GM18861 (cell line): ENCODE data around the gene PTPN5.

Source experiments
- ATAC-seq: cut with Tn5 transposase; IDR thresholded peaks from one replicate; pipeline ENCODE4 v1.9.1; 2021; ENCODE audit not compliant: unreplicated experiment

The PTPN5 gene

DNA sequence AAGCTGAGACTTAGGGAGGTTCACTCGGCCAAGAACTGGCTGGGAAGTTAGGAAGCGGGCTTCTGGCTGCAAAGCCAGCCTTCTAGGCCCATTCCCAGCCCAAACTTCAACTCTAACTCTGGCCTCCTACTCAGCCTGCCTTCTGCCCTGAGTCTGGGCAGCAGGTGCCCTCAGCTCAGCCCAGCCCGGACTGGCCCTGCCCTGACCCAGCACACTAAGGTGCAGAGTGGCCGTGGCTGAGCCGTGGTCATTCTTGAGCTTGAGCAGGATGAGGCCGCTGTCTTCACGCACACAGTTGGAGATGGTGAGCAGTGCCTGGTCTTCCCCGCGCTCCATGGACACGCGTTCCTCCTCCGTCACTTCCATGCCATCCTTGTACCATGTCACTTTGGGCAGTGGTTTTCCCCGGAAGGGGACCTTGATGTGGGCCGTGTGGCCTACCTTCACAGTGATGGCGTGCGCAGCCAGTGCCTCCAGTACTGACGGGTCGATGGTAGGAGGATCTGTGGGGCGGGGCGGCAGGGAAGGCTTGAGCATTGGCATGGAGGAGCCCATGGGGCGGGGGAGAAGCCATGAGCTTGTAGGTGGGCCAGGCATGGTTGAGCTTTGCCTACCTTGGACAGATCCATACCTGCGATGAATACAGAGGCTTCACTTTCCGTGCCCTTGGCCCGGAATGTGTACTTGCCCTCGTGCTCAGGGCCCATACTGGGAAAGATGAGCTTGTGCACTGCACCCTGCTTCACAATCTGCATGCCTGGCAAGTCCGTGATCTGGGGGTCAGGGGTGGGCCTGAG lies 77.8 kb downstream of the PTPN5 start:
- ATAC-seq = no peak

DNA sequence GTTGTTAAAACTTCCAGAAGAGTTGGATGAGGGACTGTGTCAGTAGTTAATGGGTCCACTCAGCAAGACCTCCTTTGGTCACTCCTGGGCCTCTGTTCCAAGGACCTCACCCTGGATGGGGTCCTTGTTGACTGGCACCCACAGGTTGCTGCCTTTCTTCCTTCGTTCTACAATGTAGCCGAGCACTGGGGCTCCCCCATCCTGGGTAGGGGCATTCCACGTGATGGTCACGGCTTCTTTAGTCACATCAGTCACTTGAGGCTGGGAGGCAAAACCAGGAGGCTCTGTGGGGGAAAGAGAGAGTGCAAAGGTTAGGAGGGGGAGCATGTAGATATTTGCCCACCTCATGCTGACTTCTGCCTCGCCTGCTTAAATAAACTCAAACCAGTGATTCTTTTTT lies 81.1 kb downstream of the PTPN5 start:
- ATAC-seq = no peak

DNA sequence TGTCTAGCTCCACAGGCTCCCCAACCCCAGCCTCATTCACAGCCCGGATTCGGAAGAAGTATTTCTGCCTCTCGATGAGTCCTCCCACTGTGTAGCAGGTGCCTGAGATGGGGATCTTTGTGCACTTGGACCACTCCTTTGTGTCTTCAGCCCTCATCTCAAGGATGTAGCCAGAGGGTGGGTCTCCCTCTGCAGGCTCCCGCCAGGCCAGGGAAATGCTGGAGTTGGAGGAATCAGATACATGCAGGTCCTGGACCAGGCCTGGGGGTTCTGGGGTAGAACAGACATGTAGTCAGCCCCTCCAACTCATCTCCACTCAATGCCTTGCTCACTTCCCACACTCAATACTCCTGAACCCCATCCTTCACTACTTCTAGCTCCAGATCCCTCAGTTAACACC lies 82.2 kb downstream of the PTPN5 start:
- ATAC-seq = no peak

DNA sequence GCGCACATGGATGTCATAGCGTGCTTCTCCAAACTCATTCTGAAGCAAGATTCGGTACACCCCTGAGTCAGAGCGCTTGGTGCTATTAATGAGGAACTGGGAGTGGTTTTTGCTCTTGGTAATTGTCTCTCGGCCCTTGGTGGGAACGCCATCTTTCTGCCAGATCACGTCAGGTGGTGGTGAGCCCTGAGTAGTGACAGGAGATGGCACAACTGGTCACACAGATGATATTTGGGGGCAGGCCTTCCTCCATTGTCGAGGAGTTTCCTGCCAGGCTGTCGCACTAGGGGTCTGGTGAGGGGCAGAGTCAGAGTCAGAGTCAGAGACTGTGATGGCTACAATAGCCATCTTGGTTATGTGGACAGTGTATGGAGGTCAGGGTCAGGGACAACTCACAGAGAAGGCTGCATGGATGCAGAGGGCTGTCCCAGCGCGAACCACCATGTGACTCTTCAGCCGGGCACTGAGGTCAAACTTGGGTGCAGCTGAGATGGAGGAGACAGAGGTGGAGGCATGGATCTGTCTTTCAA lies 83.7 kb downstream of the PTPN5 start:
- no peak for ATAC-seq

DNA sequence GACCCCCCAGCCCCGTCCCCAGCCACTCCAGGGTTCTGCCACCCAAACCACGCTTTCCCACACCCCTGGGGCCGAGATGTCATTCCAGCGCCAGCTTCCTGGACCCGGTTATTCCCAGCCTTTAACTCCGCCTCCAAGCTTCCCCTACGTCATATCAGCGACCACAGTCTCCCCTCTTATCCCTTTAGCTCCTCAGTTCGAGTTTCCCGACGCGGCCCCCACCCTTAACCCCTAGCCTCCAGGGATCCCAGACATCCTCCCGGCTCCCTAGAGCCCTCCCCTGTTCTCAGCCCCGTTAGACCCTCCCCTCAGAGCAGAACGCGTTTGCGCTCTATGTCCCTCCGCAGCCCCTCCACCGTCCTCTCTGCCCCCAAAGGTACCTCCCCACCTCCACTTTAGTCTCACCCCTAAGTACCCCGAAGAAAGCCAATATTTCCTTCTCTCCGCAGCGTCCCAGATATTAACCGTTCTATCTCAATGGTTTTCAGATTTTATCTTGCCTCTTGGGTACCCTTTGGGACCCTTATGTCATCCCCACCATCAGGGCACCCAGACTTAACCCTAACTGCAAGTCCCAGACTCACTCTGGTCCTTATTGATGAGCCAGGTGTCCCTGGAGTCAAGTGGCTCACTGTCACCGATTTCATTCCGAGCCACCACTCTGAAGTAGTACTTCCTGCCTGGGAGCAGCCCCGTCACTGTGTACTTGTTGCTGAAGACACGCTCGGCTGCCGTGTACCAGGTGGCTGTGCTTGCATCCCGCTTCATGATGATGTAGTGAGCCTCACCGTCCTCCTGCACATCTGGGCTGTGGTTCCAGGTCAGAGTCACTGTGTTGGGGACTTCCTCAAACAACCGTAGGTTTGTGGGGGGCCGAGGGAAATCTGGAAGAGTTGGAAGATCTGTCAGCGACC lies 85.0 kb downstream of the PTPN5 start:
- ATAC-seq = no peak

DNA sequence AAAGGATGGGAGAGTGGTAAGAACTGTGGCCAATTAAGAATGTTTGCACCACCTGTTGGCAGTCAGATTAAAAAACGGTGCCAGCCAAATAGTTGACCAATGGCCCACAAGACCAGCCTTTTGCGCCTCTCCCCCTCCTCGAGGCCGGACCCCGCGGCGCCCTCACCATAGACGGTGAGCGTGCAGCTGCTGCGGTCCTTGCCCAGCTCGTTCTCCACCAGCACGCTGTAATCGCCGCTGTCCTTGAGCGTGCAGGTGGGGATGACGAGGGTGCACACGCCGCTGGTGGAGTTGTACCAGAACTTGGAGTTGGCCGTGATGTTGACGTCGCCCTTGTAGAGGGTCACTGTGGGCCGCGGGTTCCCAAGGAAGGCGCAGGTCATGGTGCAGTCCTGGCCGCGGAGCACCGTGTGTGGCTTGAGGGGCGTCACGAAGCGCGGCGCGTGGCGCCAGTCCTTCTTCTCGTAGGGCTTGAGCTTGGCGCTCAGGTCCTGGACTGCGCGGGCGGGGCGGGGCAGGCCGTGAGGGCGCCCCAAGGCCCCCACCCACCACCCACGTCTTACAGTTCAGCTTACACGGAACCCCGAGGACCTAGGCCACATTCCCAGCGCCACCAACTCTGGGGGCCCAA lies 85.8 kb downstream of the PTPN5 start:
- no peak for ATAC-seq

DNA sequence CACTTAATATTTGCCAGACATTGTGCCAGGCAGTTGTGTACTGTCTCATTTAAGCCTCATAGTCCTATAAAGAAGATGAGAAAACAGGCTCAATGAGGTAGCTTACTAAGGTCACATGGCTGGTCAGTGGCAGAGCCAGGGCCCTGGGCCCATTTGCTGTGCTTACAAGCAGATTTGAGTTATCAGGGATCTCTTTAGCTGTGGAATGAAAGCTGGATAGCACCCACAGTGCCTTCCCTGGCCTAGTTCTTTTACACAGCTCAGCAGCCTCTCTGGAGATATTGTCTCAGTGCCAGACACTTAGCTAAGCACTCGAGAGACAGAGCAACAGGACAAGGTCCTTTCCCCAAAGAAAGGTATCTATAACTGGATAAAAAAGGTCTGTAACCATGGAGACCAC lies 86.9 kb downstream of the PTPN5 start:
- no peak for ATAC-seq

DNA sequence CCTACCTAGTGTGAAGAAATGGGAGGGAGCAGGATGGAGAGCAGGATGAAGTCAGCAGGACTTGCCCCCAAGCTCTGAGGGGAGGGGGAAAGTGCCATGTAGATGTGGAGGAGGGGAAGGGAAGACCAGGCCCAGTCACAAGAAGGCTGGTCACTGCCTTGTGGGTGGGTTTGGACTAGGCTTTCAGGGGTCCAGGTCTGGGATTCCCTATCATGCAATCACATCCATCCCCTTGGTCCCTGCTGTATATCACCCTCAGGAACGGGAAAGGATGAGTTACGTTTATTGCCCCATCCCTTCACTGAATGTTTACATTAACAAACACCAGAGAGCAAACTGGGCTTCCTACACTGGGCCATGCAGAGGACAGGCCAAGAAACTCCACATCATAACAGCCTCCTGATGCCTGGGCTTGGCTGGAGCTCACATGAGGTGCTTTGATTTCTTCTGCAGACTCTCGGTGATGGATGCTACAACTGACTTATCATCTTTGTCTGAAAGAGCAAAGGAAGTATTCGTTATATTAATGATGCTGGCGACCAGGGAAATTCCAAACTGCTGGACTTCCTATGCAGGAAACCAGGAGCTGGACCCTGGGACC lies 87.5 kb downstream of the PTPN5 start:
- no peak for ATAC-seq

DNA sequence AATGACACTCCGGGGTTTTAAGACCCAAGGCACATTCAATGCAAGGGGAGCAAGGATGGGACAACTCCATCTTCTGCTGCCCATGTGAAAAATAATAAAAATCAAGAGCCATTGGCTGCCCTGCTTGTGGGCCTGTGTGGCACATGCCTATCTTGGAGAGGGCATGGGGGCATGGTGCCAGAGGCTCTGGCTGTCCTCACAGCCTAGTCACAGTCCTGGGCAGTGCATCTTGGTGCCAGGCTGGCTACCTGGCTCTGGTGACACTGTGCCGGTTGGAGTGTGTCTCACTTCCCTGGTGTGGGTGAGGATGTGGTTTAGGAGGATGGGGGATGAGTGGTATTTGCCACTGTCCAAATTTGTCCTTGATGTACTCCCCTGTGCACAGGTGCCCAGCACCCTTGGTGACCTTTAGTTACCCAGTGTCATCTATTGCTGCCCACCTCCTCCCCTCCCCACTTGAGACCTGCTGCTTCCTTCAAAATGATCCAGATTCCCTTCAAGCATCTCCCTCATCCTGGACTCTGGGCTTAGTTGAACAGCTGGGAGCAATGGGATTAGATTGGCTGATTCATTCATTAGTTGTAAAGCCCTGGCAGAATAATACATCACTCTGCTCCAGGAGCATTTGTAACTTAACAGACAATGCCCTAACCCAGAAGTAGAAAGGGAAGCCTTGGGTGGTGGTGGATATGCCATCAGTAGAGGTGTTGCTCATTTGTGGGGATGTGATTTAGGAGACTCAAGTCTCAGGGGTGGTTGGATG lies 88.4 kb downstream of the PTPN5 start:
- no peak for ATAC-seq

DNA sequence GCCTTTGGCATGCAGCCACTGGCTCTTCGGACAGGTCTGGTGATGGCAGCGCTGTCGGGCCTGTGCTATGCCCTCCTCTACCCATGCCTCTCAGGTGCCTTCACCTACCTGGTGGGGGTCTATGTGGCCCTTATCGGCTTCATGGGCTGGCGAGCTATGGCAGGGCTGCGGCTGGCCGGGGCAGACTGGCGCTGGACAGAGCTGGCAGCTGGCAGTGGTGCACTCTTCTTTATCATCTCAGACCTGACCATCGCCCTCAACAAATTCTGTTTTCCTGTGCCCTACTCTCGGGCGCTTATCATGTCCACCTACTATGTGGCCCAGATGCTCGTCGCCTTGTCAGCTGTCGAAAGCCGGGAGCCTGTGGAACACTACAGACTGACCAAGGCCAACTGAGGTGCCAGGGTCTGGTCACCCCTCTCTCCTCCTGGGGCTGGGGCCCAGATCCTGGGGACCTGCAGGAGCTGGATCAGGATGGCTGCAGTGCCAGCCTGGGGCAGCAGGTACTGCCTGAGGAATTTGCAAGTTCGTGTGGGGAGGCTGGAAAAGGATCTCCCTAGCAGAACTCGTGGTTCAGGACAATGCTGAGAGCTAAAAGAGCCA lies 89.9 kb downstream of the PTPN5 start:
- ATAC-seq = no peak

DNA sequence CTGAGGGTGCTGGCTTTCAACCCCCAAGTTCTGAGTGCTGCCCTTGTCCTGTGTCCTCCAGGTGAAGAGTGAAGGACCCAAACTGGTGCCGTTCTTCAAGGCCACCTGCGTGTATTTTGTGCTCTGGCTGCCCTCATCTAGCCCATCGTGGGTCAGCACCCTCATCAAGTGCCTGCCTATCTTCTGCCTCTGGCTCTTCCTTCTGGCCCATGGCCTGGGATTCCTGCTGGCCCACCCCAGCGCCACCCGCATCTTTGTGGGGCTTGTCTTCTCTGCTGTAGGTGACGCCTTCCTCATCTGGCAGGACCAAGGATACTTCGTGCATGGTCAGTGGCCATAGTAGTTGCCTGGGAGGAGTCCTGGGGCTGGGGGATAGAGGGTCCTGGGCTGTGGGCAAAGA lies 90.7 kb downstream of the PTPN5 start:
- no peak for ATAC-seq

DNA sequence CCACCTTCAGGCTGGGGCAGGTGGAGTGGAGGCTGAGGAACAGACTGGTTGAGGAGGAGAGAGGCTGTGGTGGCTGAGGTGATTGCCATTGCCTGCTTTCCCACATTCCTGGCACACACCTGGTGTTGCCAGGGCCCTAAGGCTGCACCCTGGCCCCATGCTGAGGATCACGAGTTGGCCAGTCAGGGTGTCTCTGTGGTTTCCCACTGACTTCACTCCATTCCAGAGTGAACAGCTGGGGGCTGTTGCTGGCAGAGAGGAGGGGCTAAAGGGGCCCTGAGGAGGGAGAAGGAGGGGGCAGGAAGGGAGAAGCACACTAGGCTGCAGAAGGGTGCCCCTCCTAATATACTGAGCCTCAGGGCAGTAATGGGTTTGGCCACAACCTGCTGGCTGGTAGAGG lies 91.2 kb downstream of the PTPN5 start:
- ATAC-seq = no peak

DNA sequence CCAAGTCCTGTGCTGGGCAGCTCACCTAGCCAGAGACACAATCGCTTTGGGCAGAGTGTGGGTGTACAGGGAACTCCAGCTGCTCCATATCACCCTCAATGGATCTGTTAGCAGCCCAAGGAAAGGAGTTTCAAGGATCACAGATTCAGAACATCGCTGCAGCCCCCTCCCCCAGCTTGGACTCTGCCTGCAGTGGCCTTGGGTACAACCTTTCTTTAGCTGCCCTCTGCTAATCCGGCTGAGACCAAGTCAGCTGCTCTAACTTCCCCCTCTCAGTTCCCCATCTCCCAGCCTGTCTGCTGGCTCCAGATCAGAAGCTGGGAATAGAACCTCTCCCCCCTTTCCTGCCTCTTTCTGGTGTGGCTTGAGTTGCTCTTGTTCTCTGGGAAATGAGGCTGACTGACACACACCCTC lies 91.7 kb downstream of the PTPN5 start:
- no peak for ATAC-seq

DNA sequence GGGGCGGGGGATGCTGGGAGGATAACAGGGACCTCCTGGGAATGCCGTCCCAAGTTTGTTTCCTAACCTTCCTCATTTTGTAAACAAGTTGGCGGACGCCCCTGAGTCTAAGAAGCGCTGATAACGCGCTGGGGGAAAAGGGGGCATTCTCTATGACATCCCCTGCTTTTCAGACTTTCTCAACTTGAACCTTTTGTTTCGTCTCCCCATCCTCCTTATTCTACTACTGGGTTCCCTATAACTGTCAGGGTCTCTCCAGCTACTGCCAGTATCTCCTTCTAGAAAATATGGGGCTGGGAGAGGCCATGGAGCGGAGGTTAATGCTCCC lies 92.4 kb downstream of the PTPN5 start:
- ATAC-seq = no peak

DNA sequence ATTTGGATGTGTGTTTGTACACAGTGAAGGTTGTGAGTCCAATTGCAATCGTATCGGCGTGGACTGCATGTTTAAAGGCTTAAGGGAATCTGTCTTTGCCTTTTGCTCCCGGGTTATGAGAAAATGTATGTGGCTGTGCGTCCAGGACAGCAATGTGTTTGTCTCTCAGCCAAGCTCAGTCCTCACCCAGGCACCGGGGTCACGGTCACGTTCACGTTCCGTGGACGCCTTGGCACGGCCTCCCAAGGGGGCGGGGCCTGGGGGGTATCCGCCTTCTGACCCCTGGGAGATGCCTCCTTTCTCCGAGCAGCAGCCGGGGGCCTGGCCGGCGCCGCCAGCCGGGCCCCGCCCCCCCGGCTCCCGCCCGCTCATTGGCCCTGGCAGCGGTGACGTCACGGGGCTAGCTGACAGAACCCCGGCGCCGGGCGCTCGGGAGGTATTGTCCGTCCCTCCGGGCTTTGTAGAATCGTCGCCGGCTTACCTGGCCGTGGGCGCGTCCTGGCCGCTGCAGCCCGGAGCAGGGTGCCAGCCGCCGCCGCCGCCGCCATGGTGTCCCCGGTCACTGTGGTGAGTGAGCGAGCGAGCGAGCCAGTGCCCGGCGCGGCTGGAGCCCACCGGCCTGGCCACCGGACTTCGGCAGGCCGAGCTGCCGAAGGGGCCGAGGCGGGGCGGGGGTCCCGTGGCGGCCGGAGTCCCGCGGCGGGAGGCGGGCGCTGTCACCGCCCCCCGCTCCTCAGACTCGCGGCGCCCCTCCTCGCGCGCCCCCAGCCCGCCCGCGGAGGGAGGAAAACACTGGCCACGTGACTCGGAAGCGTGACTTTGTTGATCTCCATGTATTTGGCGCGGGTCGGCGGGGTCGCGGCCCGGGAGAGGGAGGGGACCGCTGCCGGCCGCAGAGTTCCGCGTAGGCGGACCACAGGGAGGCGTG lies 93.0 kb downstream of the PTPN5 start, which contains the start of gene TMEM86A:
Gene TMEM86A (plus strand): TSS at position 439 of the 928 bp plus-strand sequence. CDS start 108 bp downstream, at position 547.
- peak; percentile 81 for ATAC-seq

DNA sequence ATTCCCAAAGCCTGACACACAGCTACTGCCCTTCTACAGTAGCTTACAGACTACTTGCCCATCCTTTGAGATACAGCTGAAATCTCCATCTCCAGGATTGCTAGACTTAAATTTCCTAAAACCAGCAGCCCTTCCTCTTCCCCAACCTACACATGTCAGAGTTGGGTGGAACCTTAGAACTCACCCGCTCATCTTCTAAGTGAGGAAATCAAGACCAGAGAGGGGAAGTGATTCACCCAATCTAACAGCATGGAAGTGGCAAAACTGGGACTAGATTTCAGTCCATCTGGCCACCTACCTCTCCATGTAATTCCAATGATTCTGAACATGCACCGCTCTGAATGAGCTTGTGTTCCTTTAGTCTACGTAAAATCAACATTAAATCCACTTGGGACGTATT lies 94.0 kb downstream of the PTPN5 start:
- no peak for ATAC-seq

DNA sequence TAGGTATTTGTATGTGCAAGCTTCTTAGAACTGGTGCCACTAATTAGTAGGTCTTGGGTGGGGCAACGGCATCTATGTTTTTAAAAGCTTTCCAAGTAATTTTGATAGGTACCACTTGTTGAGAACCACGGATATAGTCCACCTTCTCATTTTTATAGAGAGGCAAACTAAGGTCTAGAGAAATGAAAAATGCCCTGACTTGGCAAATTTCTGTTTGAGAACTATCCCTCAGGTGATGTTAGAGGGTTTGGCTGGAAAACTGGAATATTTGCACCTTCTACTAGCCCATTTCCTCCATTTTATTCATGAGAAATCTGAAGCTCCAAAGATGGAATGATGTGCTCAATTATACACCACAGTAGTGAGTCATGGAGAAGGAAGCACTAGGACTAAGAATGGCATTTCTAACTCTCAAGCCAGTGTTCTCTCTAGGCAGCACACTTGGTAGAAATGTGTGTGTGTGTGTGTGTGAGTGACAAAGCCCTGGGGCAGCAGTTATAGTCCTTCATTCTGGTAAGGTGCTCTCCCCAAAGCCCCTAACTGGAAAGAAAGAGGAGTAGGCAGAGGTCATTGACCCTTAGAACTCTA lies 94.9 kb downstream of the PTPN5 start:
- no peak for ATAC-seq

DNA sequence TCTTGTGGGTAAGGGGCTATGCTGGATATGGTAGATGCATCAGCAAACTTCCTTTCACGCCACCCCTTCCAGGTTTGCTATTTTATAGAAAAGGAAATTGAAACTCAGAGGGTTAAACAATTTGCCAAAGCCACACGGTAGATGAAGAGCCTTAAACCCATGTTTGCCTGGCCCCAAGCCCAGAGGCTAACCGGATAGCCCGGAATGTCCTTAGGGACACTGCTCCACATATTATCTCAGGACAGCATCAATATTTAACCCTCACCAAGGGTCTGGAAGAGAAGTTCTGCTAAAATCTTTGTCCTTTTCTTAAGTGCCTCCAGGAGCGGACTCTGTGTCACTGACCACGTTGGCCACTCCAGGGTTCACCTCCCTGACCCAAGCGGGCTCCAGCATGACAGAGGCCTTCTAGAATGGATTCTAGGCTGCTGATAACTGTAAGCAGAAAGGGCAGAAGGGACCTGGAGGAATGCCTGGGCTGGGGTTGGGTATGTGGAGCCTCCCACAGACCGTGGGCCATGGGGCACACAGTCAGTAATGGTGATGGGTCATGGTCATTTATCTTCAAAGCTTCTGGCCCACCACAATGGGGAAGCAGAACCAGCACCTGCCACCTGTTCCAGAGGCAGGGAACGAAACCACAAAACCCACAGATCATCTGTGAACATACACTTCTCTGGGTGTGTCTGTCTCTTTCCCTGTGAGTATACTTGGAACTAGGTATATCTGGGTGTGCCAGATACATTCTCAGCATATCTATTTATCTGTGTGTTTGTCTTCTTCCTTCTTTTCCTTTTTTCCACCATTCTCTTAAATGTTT lies 98.4 kb downstream of the PTPN5 start:
- no peak for ATAC-seq
